Panc1 (cell line): ENCODE measurements around the gene LRRK1.

ENCODE experiments used
- CTCF ChIP-seq: fragments of 450-650 bp; IDR thresholded peaks from 2 replicates; pipeline ENCODE4 v1.5.1; 2017; ENCODE audit warnings: mild to moderate bottlenecking
- POLR2AphosphoS5 ChIP-seq: IDR thresholded peaks from 2 replicates; pipeline ENCODE4 v1.6.1; 2012; ENCODE audit warnings: mild to moderate bottlenecking, low read depth, low read length, moderate library complexity
- REST ChIP-seq, 2 experiments: IDR thresholded peaks; 2 replicates each; pipeline ENCODE4 v1.6.1; 2011 to 2012; ENCODE audit warnings: low read depth in 2 of 2, control low read depth in 1 of 2, low read length in 1 of 2, mild to moderate bottlenecking in 1 of 2, moderate library complexity in 1 of 2; ENCODE audit not compliant: insufficient read depth in 1 of 2
- TCF7L2 ChIP-seq: IDR thresholded peaks from 2 replicates; pipeline ENCODE4 v1.6.1; 2011; ENCODE audit warnings: mild to moderate bottlenecking, low read depth, low read length, inconsistent platforms

GRCh38 chr15:101052681-101053121, 133.5 kb downstream of the LRRK1 start:
- no peak for TF ChIP-seq CTCF
- no peak for TF ChIP-seq REST (IDR thresholded peaks at IDR 0.05; ENCODE audit: insufficient read depth in 1 of 2, low read depth in 2 of 2, low read length in 1 of 2)
- no peak for TF ChIP-seq TCF7L2
- no peak for TF ChIP-seq POLR2AphosphoS5
